NCI-H128 (cell line): ENCODE data around the gene TRAF3.
"Not testable (repeated sequence)": the region's sequence is repeated elsewhere in the genome, so short reads cannot be mapped to it uniquely, and the experiment has no call there.

ENCODE experiments used
- DNase-seq: peaks from one replicate; lab custom pipeline; 2025; ENCODE audit not compliant: unreplicated experiment; lab: John Stamatoyannopoulos, UW

TRAF3 gene

DNA sequence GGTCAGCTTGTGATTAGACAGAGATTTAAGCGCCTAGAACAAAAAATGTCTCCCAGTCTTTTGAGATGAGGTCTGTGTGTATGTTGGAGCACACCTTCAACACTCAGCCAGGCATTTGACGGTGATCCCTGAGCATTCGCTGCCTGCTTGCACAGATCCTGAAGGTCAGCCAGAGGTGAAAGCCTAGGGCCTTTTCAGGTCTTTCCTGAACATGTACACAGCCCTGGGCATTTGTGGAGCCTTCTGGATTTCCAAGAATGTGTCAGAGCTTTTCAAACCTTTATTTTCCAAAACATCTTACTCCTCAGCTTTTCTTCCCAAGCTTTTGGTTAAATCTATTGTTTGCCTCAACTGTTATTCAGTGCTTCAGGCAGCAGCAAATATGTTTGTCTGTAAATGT, 86.1 kb downstream of the TRAF3 start:
- DNase-seq = no peak

DNA sequence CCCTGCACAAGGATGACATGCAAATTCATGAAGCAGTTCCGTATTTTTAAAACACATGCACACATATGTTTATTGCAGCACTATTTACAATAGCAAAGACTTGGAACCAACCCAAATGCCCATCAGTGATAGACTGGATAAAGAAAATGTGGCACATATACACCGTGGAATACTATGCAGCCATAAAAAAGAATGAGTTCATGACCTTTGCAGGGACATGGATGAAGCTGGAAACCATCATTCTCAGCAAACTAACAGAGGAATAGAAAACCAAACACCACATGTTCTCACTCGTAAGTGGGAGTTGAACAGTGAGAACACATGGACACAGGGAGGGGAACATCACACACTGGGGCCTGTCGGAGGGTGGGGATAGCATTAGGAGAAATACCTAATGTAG, 88.7 kb downstream of the TRAF3 start:
- not testable (repeated sequence) for DNase-seq

DNA sequence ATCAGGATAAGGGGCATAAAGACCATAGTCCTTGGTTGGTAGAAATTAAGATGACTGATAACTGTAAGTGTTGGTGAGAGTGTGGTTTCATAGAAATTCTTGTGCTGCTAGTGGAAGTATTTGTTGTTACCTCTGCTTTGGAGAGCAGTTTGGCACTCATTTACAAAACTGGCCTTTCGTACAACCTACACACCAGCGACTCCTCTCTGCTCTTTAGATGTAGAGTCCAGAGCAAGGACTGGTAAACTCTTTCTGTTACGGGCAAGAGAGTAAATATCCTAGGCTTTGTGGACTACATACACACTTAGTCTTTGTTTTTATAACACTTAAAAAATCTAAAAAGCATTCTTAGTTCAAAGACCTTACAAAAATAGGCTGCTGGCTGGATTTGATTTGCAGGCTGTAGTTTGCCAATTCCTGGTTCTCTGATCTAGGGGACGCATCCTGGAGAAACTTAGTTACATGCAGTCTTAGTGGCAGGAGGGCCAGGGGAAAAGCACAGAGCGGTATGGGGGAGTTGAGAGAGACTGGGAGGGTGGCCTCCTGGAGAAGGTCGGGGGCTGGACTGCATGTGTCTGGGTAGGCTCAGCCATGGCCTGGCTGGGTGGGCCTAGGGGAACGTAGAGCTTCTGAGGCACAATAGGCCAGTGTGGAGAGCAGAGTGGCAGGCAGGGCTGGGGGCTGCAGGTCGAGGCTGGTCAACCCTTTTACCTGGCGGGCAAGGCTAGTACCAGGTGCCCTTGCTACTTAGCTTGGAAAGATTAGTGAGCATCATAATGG, 89.9 kb downstream of the TRAF3 start:
- DNase-seq = no peak

DNA sequence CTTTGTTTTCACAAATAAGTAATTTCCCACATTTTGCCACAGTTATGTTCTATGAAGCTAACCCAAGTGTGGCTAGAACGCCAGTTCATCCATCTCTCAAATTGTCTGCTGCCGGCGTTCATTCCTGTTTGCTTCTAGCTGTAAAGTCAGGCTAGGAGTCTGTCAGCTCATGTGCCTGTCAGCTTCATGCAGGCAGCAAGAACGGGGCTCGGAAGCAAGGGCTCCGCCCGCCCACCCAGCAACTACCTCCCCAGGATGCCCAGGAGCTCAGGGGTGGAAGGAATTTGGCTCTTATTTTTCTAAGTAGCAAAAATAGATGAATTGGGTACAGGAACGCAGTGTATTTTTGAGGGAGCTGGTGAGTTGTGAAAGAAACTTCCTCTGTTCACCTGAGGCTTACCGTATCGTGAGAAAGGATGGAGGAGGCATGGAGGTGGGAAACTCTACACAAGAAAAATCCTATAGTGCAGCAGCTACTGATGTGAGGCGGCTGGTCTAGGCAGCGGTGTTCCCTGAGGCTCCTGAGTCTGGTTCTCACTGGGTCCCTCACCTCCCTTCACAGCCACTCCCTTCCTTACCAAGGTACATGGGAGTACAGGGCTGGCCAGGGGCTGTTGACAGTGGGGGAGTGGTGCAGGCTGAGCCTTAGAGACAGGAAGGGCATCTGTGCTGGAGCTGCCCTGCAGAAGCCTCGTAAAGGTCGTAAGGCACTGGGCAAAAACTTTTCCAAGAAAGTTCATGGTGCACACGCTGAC, 90.8 kb downstream of the TRAF3 start:
- DNase-seq = no peak

DNA sequence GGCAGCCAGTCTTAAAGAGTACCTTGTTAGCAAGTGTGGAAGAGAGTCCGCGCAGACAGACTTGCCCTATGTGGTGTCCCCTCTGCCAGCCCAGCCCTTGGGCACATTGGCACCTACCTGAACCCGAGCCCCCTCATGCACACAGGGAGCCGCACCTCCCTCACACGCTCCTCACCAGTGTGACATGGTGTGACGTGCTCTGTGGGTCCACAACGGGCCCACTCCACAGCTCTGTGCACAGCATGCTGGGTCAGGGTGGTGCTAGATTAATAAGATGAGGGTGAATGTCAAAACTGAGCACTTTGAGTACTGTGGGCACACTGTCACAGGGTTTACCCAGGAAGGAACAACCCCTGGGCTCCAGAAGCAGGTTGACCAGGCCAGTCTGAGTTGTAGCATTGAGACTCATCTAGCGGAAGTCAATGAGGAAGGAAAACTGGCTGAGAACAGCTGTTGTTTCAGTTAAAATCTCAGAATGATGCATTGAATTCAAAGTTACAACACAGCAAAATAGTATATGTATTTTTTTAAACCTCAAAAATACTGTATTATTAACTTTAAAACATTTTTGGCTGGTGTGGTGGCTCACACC, 91.8 kb downstream of the TRAF3 start:
- no peak for DNase-seq

DNA sequence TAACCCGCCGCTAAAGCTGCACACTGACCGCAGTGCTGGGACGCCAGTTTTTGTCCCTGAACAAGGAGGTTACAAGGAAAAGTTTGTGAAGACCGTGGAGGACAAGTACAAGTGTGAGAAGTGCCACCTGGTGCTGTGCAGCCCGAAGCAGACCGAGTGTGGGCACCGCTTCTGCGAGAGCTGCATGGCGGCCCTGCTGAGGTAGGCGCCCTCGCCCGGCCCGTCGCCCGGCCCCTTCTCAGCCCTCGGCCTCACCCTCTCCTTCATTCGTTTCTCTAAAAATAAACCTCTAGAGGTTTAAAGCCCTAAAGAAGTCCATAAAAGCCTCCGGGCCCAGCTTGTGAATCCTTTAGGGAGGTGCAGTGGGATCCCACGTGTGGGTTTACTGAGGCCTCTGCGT, 93.0 kb downstream of the TRAF3 start:
- no peak for DNase-seq

DNA sequence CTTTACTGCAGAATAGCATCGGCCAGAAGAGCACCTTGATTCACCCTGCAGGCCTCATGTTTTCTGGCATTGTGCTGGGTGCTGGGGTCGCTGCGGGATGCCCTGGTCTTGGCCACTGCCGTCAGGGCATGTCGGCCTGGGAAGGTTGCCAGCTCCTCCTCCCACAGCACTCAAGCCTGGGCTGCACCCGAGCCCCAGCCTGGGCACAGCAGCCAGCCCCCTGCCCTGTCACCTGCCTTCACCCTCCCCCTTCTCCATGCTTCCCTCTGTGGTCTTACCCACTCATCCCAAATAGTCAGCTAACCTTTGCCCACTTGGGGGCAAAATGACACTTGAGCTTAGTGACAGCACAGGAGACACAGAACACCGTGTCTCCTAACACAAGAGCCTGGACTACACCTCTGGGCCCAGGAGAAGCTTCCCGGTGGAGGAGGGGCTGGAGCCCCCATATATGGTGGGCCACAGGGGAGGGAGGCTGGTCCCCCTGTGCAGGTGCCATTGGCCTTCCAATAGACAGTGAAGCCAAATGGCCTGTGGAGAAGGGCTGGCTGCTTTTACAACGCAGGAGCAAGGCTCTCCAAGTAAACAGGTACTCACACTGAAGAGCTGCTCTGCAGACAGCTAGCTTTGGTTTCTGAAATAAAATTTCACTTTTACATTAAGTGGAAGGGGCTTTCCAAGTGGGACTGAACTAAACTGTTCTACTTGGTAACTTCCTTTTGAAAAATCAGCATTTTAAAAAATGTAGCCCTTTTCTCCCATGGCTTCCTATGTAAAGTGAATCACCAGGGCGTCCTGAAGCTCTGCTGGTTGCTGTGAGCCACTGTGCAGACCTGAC, 94.0 kb downstream of the TRAF3 start:
- DNase-seq = no peak

DNA sequence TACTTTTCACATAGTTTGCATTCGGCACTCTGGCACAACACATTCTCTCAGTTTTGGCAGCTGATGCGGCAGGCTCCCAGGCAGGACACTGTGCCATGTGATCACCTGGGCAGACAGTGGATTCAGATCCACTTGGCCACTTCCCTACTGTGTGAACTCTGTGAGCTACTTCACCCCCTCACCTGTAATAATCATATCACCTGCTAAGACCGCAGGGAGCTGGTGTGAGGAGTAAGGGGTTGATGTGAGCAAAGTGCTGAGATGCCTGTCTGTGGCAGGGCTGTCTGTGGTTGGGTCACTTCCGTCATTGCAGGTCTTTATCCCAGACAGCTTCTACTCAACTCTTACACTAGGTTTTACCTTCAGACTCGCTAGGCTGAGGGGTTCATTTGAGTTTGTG, 94.8 kb downstream of the TRAF3 start:
- no peak for DNase-seq

DNA sequence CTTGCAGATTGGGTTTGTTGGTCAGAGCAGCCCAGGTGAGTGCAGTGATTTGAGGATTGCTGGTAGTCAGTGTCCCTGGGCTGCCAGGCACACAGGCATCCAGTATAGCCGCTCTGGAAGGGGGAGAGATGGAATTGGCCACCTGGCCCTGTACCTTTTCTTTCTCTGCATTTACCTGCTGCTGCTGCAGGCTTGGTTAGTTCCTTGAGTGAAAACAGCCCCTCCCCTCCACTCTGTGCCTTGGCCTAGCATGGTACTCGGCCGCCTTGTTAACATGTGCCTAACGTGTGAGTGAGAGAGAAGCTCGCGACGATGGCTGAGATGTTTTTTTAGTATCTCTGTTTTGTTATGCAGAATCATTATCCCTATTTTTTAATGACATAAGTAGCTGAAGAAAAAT, 95.9 kb downstream of the TRAF3 start:
- DNase-seq = no peak

DNA sequence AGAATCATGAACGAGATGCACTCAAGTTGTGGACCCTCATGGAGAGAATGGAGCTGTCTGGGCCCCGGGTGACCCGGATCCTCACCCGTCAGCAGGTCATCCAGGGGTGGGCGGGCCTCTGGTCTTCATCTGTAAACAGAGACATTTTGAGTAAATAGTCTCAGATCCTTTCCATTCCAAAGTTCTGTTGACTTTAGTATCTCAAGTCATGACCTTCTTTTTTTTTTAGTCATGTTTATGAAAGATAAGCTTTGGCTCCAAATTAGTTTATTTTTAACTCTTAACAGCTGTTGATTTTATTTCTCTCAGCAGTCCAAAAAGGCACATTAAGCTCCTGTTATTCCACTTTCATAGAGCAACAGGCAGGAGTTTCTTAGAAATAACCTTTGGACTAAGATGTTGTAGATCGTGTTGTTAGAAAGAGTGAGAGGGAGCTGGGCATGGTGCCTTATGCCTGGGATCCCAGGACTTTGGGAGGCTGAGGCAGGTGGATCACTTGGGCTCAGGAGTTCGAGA, 96.4 kb downstream of the TRAF3 start:
- no peak for DNase-seq

DNA sequence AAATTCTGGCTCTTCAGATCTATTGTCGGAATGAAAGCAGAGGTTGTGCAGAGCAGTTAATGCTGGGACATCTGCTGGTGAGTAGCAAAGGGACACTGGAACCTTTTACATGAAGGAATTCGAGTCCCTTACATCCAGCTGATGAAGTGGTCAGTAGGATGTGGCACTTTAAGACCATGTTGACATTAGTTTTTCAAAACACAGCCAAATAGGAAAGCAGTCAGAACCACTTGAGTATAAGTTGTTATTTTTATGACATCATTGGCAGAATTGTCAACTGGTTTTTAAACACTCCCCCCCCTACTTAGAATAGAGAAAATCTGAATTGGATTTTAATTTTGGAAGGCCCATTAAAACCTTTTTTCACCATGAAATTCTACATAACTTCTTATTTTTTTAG, 98.4 kb downstream of the TRAF3 start:
- DNase-seq = no peak

DNA sequence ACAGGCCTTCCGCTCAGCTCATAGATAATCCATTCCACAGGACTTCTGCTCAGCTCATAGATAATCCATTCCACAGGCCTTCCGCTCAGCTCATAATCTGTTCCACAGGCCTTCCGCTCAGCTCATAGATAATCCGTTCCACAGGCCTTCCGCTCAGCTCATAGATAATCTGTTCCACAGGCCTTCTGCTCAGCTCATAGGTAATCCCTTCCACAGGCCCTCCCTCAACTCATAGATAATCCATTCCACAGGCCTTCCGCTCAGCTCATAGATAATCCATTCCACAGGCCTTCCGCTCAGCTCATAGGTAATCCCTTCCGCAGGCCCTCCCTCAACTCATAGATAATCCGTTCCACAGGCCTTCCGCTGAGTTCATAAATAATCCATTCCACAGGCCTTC, 100.3 kb downstream of the TRAF3 start:
- DNase-seq = not testable (repeated sequence)

DNA sequence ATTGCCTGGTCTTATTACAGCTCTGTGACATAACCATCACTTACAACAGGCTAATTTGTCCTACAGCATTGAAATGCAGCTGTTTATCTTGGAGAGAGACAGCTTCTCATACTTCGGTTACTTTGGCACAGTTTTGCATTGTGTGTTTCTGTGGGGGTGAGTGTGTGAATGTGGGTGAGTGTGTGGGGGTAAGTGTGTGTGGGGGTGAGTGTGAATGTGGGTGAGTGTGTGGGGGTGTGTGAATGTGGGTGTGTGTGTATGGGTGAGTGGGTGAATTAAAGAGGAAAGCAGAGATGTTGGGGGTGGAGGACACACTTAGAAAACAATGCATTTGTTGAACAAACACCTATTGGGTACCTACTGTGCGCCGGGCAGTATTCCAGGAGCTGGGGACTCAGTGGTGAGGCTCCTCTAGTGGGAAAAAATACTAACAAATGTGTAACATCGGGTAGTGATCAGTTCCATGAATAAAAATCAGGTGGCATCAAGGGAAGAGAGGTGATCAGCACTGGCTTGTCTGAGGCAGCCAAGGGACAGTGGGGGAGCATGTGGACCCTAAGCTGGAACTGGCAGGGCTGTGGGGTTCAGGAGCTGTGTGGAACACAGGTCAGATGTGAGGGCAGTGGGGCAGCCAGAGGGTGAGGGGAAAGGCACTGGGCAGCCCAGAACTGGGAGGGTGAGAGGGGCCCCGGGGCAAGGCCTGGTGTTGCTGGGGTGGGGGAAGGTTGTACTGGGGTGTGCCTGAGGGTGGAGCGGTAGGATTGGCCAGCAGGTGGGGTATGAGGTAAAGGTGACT, 101.1 kb downstream of the TRAF3 start:
- DNase-seq = no peak

DNA sequence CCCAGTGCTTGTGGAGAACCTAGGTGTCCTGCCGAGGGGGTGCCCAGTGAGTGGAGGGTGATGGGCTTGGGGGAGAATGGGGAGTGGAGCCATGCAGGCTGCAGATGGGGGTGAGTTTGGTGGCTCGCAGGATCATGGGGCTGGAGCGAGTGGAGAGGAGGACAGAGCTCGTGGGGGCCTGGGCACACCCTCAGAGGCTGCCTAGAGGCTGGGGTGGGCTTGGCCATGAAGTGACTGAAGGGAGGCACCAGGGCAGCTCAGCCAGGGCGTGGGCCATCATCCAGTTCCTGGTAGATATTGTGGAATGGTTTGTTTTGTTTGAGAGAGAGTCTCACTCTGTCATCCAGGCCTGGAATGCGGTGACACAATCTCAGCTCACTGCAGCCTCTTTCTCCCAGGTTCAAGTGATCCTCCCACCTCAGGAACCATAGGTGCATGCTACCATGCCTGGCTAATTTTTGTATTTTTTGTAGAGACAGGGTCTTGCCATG, 101.8 kb downstream of the TRAF3 start:
- no peak for DNase-seq

DNA sequence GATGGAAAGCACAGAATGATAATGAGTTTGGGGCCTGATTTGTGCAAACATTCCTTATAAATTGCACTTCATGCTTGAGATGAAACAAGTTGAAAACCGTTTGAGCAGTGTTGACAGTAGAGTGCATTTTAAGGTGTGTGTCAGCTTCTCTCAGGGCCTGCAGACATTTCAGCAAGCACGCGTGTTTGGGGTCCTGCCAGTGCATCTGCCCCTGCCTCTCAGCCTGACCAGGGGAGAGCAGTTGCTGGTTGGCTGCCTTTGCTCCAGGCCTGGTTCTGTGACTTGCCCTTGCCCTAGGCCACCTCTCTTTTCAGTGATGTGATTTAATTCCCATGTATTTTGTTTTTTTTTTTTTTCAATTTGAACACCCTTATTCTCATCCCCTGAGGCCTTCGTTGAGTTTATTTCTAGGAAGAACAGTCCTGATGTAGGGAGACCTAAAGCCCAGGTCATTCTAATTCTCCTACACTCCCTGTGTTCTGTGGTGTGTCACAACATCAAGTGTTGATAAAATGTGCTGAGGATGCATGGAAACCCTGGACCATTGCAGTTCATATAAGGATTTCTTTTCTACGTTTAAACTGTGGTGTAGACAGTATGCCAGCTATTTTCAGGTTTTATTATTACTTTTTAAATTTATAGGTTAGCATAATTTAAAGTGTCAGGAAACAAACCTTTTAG, 105.1 kb downstream of the TRAF3 start:
- DNase-seq = no peak

DNA sequence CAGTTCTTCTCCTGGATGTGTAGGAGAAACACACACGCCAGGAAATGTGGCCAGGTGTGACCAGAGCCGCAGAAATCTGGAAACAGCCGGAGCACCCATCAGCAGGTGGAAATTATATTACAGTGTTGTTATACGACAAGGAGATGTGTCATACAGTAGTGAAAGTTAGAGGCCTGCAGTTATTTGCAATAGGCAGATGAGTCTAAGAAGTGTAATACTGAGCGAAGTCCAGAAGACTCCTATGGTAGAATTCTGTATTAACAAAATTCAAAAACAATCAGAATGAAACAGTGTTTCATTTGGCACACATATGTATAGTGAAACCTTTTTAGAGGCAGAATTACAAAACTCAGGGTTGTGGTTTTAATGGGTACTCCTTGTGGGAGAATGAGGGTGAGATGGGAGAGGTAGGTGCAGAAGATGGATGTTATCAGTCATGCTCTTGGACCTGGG, 105.9 kb downstream of the TRAF3 start:
- no peak for DNase-seq

DNA sequence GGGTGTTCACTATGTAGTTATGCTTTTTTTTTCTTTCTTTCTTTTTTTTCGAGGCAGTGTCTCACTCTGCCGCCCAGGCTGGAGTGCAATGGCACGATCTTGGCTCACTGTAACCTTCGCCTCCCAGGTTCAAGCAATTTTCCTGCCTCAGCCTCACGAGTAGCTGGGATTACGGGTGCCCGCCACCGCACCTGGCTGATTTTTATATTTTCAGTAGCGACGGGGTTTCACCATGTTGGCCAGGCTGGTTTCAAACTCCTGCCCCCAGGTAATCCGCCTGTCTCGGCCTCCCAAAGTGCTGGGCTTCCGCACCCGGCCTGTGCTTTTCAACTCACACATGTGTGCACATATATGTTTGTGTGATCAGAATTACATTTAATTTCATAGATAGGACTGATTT, 106.3 kb downstream of the TRAF3 start:
- no peak for DNase-seq

DNA sequence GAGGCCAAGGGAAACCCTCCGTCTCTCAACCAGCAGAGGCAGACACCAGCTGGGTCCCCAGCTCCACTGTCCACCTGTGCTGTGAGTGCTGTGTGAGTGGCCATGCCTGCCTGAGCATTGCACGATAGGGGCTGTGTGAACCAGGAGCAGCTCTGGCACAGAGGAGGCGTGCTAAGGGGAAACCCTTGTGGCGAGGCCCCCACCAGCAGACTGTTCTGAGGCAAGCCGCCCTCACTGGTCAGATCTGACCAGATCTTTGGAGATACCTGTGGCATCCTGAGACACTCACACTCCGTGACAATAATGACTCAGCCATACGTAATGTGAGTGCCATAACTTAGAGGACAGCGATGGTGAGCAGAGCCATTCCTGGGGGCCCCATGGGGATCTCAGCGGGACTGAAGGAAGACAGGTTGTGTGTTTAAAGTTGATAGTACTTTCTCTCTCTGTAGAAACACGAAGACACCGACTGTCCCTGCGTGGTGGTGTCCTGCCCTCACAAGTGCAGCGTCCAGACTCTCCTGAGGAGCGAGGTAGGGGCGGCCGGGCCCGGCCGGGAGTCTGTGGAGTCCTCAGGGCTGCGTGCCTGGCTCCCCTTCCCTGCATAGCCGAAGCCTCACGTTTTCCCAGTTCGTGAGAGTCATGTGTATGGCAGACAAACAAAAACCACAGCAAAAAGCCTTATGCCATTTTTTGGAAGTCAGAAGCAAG, 108.6 kb downstream of the TRAF3 start:
- DNase-seq = no peak

DNA sequence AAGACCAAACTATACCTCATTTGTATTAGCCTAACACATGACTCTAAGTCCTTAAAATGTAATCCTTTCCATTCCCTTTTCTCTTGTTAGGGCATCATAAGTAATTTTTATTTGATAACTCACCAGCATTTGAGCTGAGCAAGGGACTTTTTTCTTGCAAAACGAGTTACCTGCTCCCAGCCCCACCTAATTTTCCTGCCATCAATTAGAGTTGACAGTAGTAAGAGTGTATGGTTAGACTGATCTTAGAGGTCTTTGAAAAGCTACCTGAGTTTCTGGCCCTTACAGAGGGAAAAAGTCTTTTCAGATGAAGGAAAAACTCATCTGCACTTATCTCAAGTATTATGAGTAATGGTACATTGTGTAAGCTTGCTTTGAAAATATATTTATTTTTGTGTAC, 111.5 kb downstream of the TRAF3 start:
- no peak for DNase-seq
